Activated naive CD8-positive, alpha-beta T cell treated with anti-CD3 and anti-CD28 coated beads for 36 hours (primary cell): ENCODE results near the gene CMTM7. TPM values are rescaled to one million over a fixed set of nuclear protein-coding genes. Genes with fewer than 3 reads are reported as not detected.

Source experiments
- total RNA-seq, 2 experiments: library from RNA; stranded (reverse); gene quantifications; one replicate each; pipeline ENCODE4 v1.2.3, GENCODE V29; 2021

Gene CMTM7
- total RNA-seq, 2 experiments from 2014 or later: 39.2 to 39.8 TPM

Other genes starting within 250 kb of the CMTM7 start
- 1 to 10 TPM; 5.0 to 5.4 TPM for gene CMTM8, start 153.2 kb upstream of the CMTM7 start, total RNA-seq
- gene CMTM6, start 111.0 kb downstream of the CMTM7 start, total RNA-seq: 10 to 100 TPM; 51.5 to 52.7 TPM
- gene DYNC1LI1, start 179.0 kb downstream of the CMTM7 start, total RNA-seq: 10 to 100 TPM; 34.7 to 36.1 TPM